ENCODE results near the gene SIX3.

Gene SIX3

DNA sequence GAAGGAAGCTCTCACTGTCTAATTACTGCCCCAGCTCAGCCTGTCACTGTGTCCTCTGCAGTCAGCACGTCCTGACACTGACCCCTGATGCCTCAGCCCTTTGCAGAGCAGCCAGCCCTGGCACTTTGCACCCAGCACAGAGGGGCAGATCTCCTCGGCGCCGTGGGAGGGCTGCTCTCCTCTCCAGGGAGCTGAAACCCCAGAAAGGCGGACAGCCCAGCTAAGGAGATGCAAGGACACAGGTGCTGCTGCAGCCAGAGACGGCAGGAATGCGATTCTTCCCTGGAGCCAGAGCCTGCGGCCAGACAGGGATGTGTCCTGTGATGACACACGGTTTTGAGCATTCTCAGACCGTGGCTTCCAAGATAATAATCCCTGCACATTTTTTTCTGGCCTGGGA lies 34.5 kb upstream of the SIX3 start:
- TF ChIP-seq, protein P1, sequence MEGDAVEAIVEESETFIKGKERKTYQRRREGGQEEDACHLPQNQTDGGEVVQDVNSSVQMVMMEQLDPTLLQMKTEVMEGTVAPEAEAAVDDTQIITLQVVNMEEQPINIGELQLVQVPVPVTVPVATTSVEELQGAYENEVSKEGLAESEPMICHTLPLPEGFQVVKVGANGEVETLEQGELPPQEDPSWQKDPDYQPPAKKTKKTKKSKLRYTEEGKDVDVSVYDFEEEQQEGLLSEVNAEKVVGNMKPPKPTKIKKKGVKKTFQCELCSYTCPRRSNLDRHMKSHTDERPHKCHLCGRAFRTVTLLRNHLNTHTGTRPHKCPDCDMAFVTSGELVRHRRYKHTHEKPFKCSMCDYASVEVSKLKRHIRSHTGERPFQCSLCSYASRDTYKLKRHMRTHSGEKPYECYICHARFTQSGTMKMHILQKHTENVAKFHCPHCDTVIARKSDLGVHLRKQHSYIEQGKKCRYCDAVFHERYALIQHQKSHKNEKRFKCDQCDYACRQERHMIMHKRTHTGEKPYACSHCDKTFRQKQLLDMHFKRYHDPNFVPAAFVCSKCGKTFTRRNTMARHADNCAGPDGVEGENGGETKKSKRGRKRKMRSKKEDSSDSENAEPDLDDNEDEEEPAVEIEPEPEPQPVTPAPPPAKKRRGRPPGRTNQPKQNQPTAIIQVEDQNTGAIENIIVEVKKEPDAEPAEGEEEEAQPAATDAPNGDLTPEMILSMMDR (IDR thresholded peaks at IDR 0.05; ENCODE audit: control insufficient read depth, insufficient read depth, low read depth, low read length, missing control alignments) = no peak
- DNase-seq (ENCODE audit: low read depth) = no peak
- no peak overlapping the region for H3K4me3 ChIP-seq (ENCODE audit: control insufficient read depth, low read depth, low read length)

DNA sequence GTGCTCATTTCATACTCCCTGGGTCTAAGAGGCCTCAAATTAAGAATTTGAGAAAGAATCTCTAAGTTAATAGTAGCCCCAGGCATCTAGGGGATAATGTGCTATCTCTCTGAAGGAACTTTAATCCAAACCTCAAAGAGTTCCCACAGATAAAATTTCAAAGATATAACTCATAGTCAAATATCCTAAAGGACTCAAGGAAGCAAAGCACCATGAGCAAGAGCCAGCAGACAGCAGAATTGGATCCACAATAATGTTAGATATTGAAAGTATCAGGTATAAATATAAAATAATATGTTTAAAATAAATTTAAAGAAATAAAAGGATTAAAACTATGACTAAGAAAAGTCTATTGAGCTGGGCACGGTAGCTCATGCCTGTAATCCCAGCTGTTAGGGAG lies 31.7 kb upstream of the SIX3 start:
- TF ChIP-seq, protein P1 (IDR thresholded peaks at IDR 0.05; ENCODE audit: control insufficient read depth, insufficient read depth, low read depth, low read length, missing control alignments) = no peak
- DNase-seq (ENCODE audit: low read depth) = no peak

DNA sequence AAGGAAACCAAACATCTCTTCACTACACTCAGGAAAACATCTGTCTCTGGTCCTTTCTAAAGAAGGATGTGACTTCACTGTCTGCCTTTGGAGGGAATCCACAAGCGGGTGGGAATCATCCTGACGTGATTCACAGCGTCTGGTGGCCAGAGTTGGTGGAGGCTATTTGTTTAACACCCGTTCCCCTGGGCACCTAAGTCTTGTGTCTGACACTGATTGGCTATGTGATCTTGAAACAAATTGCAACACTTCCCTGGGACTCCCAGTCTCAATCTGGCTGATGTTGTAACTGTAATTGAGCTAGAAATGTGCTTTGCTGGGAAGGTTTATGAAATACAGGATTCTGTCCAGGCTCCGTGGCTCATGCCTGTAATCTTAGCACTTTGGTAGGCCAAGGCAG lies 28.8 kb upstream of the SIX3 start:
- peak; percentile 60 for DNase-seq (ENCODE audit: low read depth)
- no peak overlapping the region for H3K4me3 ChIP-seq (ENCODE audit: control insufficient read depth, low read depth, low read length)

More for the DNA sequence above, 31.7 kb upstream of the SIX3 start:
- no peak overlapping the region for H3K4me3 ChIP-seq (ENCODE audit: control insufficient read depth, low read depth, low read length)

DNA sequence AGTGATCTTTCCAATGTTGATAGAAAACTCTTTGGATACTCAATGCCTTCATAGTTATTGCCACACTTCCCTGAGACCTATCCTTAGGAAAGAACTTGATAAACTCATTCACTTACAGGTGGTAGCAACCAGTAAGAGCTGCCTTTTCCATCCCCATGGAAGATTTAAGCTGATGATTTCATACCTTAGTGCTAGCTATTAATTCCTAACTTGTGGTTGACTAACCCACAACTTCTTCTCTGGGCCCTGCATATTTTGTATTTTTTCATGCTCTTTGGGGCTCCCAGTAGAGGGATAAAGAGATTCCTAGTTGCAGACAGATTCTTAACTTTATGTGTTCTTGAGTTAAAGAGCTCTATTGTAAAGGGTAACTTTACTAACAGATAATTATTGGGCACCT lies 25.2 kb upstream of the SIX3 start:
- DNase-seq (ENCODE audit: low read depth) = no peak
- TF ChIP-seq, protein P1 (IDR thresholded peaks at IDR 0.05; ENCODE audit: control insufficient read depth, insufficient read depth, low read depth, low read length, missing control alignments) = no peak
- H3K4me3 ChIP-seq (ENCODE audit: control insufficient read depth, low read depth, low read length) = no peak overlapping the region

More for the DNA sequence above, 28.8 kb upstream of the SIX3 start:
- TF ChIP-seq, protein P1 (IDR thresholded peaks at IDR 0.05; ENCODE audit: control insufficient read depth, insufficient read depth, low read depth, low read length, missing control alignments) = no peak

DNA sequence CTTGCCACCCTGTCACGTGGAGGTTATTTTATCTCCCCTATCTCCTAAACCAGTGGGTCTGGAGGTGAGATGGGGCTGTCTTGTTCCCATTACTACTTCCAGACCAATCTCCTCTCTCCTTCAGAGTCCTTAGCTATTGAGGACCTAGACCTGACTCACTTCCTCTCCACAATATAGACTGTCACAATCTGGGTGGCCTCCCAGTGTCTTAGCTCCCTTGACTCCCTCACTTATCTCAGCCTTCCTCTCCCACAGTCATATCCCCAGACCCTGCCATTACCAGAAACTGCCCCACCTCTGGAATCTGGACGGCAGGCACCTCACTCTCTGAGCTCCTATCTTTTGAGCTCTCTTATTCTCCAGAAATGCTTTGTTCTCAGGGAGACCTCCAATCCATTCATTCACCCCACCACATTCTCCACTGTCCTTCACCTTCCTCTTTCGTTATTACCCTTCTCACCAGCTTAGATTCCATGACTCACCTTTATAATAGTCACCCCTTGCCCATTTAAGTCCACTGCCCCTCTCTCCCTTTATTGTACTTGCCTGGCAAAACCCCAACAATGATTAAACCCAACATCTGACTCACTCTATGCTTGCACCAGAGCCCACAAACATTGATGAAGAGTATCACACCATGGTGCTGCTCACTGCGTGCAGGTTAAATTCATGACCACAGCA lies 23.3 kb upstream of the SIX3 start:
- TF ChIP-seq, protein P1 (IDR thresholded peaks at IDR 0.05; ENCODE audit: control insufficient read depth, insufficient read depth, low read depth, low read length, missing control alignments) = no peak
- no peak for DNase-seq (ENCODE audit: low read depth)
- no peak overlapping the region for H3K4me3 ChIP-seq (ENCODE audit: control insufficient read depth, low read depth, low read length)

DNA sequence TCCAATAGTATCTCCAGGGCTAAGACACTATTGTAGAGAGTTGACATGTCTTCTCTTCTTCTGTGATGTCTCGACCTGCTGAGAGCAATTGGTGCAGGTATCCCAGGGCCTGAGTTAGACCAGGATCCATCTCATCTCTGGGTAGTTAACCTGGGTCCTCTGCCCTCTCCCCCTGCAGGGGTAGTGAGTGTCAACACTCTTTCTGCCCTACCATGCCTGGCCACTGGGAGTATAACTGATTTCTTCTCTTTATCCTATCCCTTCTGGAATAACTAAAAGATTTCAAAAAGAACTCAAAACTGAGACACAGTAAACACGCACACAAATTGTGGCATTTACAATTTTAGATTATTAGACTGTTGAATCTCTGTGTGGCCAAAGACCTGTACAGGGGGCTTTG lies 20.8 kb upstream of the SIX3 start:
- no peak overlapping the region for H3K4me3 ChIP-seq (ENCODE audit: control insufficient read depth, low read depth, low read length)
- no peak for DNase-seq (ENCODE audit: low read depth)
- TF ChIP-seq, protein P1 (IDR thresholded peaks at IDR 0.05; ENCODE audit: control insufficient read depth, insufficient read depth, low read depth, low read length, missing control alignments) = no peak
